ENCODE measurements around the gene SMCR8.
"Not testable (repeated sequence)": the region's sequence is repeated elsewhere in the genome, so short reads cannot be mapped to it uniquely, and the experiment has no call there.

The SMCR8 gene, protein sequence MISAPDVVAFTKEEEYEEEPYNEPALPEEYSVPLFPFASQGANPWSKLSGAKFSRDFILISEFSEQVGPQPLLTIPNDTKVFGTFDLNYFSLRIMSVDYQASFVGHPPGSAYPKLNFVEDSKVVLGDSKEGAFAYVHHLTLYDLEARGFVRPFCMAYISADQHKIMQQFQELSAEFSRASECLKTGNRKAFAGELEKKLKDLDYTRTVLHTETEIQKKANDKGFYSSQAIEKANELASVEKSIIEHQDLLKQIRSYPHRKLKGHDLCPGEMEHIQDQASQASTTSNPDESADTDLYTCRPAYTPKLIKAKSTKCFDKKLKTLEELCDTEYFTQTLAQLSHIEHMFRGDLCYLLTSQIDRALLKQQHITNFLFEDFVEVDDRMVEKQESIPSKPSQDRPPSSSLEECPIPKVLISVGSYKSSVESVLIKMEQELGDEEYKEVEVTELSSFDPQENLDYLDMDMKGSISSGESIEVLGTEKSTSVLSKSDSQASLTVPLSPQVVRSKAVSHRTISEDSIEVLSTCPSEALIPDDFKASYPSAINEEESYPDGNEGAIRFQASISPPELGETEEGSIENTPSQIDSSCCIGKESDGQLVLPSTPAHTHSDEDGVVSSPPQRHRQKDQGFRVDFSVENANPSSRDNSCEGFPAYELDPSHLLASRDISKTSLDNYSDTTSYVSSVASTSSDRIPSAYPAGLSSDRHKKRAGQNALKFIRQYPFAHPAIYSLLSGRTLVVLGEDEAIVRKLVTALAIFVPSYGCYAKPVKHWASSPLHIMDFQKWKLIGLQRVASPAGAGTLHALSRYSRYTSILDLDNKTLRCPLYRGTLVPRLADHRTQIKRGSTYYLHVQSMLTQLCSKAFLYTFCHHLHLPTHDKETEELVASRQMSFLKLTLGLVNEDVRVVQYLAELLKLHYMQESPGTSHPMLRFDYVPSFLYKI

GRCh38 chr17:18314731-18315561 lies at the start of gene SMCR8, which contains the start of gene TOP3A:
Gene SMCR8 (plus strand): TSS chr17:18315293. CDS start chr17:18315790, 497 bp downstream.
Gene TOP3A (minus strand): TSS chr17:18314994. CDS start chr17:18314778, 216 bp downstream.
- DNase-seq (ENCODE audit: low read depth in 2 of 2) = peak; percentile 98 to 99

DNA sequence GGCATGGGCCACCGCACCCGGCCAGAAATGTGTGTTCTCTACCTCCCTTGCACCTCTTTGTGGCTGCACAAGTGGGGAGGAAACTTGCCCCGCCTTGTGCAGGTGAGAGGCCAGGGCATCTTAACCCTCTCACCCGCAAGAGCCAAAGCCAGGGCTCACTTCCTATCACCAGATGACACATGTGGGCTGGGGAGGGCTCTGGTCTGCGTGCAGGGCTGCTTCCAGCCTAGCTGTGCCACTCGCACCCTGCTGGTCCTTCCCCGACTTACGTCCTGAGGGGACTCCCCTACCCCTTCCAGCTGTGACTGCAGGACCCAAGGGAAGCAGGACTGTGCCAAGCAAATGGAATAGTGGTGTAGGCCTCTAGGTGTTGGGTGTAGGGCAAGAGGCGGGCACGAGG lies 47.7 kb upstream of the SMCR8 start:
- DNase-seq (ENCODE audit: low read depth in 2 of 2) = no peak

- DNase-seq (ENCODE audit: low read depth in 2 of 2) = no peak
Measured at GRCh38 chr17:18267927-18268711, 47.0 kb upstream of the SMCR8 start.

DNA sequence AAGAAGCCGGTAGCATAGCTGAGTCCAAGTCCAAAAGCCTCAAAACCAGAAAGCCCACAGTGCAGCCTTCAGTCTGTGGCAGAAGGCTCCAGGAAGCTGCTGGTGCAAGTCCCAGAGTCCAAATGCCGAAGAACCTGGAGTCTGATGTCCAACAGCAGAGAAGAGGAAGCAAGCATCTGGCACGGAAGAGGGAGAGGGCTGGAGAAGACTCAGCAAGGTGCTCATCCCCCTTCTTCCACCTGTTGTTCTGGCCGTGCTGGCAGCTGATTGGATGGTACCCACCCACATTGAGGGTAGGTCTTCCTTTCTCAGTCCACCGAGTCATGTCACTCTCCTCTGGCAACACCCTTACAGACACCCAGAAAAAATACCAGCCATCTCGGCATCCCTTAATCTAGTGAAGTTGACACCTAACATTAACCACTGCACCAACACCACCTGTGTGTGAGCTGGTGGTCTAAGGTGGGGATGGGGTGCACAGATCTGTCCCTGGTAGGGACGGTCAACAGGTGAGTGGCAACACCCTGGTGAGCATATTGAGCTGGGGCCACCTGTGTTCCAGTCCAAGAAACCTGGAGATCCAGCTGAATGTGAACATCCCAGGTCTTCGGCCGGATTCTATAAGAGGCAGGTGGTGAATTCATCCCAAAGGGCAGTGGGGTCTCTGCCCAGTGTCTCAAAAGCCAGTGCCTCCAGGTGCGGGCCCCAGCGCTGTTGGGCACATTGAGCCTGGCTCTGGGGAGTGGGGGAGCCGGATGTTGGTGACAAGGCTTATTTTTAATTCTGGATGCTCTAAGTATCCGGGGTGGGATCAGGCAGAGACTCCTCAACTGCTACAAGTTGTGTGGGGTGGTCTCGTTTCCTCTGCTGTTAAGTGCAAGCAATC lies 44.8 kb upstream of the SMCR8 start:
- DNase-seq (ENCODE audit: low read depth in 2 of 2) = no peak

- no peak for DNase-seq (ENCODE audit: low read depth in 2 of 2)
Measured at GRCh38 chr17:18277076-18277475, 38.0 kb upstream of the SMCR8 start.

- DNase-seq (ENCODE audit: low read depth in 2 of 2) = no peak
Measured at GRCh38 chr17:18278867-18279266, 36.2 kb upstream of the SMCR8 start.

DNA sequence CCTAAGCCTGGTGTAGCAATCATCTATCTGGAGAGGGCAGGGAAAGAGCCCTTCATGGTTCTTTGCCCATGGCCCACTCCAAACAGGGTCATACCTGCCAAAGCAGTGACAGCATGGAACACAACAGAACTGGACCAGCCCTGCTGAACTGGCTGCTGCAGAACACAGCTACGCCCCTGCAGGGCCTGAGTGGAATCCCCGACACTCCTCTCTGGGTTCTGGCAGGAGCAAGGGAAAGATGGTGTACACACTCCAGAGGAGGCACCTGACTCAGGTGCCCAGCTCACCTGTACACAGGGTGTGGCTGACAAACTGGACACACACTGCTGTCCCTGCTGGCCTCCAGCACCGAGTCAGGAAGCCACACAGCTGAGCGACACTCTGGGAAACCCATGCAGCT lies 34.8 kb upstream of the SMCR8 start:
- DNase-seq (ENCODE audit: low read depth in 2 of 2) = no peak

- no peak for DNase-seq (ENCODE audit: low read depth in 2 of 2)
Measured at GRCh38 chr17:18280766-18281371, 34.2 kb upstream of the SMCR8 start.

GRCh38 chr17:18281788-18282187 lies 33.3 kb upstream of the SMCR8 start:
- DNase-seq (ENCODE audit: low read depth in 2 of 2) = no peak

DNA sequence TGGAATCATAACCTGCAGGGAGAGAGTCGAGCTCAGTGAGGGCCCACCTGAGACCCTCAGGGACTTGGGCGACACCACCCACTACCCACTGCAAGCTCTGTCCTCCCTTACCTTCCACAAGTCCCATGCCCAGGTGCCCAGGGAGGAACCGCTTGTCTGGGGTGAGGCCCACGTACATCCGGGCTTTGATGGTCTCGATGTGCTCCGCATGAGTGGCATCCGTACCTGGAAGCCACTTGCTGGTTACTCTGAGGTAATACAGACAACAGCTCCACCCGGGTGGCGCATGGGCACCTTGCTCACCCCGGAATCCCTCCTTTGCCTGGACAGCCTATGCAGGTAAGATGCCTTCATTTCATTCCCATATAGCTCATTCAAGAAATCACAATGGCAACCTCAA lies 29.8 kb upstream of the SMCR8 start:
- DNase-seq (ENCODE audit: low read depth in 2 of 2) = no peak

- DNase-seq (ENCODE audit: low read depth in 2 of 2) = no peak
Measured at GRCh38 chr17:18291718-18292540, 23.2 kb upstream of the SMCR8 start.

DNA sequence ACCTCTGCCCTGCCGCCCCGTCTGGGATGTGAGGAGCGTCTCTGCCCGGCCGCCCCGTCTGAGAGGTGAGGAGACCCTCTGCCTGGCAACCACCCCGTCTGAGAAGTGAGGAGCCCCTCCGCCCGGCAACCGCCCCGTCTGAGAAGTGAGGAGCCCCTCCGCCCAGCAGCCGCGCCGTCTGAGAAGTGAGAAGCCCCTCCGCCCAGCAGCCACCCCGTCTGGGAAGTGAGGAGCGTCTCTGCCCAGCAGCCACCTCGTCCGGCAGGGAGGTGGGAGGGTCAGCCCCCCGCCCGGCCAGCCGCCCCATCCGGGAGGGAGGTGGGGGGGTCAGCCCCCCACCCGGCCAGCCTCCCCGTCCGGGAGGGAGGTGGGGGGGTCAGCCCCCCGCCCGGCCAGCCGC lies 17.0 kb upstream of the SMCR8 start:
- DNase-seq (ENCODE audit: low read depth in 2 of 2) = not testable (repeated sequence)

DNA sequence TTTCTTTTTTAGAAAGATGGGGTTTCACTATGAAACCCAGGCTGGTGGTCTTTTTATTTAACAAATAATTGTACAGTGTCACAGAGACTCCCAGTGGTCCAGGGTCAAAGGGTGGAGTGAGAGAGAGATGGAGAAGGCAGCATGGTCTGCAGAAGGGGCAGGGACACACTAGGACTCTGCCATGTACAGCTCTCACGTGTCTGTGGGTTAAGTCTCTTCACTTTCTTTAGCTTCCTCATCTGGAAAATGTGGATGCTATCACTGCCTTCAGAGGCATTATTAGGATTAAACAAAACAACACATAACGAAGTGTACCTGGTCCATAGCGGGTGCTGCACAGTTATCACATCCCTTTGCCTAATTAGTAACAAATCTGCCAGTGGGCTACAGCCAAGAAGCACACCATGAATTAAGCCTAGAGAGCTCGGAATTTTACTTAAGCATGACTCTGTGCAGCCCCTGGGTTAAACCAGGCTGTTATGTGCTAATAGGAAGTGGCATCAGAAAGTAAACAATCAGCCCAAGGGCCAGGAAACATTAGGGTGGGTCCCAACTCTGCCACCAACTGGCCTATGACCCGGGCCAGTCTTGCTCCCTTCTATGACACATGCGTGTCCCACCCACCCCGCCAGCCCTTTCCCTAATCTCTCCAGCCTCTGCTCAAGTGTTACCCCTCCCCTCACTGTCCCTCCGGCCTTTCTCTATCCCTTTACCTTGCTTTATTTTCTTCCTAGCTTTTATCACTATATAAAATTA lies 14.2 kb upstream of the SMCR8 start:
- DNase-seq (ENCODE audit: low read depth in 2 of 2) = no peak

DNA sequence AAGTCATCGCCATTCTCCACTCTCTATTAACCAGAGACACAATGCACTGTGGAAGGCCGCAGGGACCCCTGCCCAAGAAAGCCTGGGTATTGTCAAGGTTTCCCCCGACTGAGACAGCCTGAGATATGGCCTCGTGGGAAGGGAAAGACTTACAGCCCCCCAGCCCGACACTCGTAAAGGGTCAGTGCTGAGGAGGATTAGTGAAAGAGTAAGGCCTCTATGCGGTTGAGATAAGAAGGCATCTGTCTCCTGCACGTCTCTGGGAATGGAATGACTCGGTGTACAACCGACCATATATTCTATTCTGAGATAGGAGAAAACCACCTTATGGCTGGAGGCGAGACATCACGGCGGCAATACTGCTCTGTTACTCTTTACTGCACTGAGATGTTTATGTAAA lies 11.9 kb upstream of the SMCR8 start:
- DNase-seq (ENCODE audit: low read depth in 2 of 2) = not testable (repeated sequence)

DNA sequence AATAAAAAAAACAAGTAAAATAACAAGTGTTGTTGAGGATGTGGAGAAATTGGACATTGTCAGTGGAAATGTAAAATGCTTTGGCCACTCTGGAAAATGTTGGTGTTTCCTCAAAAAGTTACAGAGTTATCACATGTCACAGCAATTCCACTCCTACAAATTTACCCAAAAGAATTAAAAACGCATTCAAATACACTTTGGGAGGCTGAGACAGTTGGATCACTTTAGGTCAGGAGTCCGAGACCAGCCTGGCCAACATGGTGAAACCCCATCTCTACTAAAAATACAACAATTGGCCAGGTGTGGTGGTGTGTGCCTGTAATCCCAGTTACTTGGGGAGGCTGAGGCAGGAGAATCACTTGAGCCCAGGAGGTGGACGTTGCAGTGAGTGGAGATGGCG lies 5.9 kb upstream of the SMCR8 start:
- DNase-seq (ENCODE audit: low read depth in 2 of 2) = no peak

DNA sequence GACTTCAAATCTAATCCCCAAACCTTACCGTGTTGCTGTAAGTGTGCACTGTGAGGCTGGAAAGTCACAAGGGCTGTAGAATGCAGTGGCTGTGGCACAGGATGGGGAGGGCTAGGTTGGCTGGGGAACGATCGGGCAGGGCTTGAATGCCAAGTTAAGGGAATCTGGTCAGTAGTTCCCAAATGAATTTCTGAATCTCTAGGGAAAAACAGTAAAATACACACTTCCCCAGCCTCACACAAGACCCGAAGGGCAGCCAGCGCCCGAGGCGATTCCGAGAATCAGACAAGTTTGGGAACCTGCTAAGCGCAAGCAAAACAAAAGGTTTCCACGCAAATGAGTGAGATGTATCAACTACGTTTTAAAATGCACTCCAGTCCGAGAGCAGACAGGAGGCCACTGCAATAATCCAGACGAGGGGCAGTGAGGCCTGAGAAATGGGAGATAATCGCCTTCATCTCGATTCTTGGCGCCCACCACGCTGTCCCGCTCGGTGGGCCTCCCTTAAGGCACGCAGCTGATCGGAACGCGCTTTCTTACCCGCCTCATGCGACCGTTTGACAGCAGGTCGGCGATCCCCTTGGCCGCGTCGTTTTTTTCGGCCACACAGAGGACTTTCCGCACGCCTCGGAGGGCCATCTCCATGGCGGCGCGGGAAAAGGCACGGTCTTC lies 898 bp upstream of the SMCR8 start:
- DNase-seq (ENCODE audit: low read depth in 2 of 2) = no peak

DNA sequence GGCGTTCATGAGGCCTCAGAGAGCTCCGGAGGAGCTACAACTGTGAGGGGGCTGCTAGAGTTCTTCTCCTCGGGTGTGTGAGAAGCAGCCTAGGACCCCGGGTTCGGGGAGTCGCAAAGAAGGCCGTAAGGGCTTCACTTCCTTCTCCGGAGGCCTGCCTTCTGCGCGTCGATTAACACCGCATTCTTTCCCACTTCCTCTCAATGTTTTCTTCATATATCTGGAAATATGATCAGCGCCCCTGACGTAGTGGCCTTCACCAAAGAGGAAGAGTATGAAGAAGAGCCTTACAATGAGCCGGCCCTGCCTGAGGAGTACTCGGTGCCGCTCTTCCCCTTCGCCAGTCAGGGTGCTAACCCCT lies 449 bp downstream of the SMCR8 start:
- no peak for DNase-seq (ENCODE audit: low read depth in 2 of 2)
